Measurements from ENCODE around the gene ARF3.
"Not testable (repeated sequence)": the region's sequence is repeated elsewhere in the genome, so short reads cannot be mapped to it uniquely, and the experiment has no call there.

Gene ARF3

GRCh38 chr12:48924617-48925303, 32.5 kb downstream of the ARF3 start:
- no peak for DNase-seq (ENCODE audit: low read depth)
- peak; percentile 70 for TF ChIP-seq CTCF (IDR thresholded peaks at IDR 0.05; ENCODE audit: low read depth, low read length, missing control alignments)
- peak overlapping the region; percentile 92 for H3K4me3 ChIP-seq (ENCODE audit: low read depth, low read length)
- in situ Hi-C loops (cut with HindIII; ENCODE audit: low sequenced_read_pairs): no loop called here

GRCh38 chr12:48923117-48923516, 34.2 kb downstream of the ARF3 start:
- in situ Hi-C loops (cut with HindIII; ENCODE audit: low sequenced_read_pairs): no loop called here
- no peak for TF ChIP-seq CTCF (IDR thresholded peaks at IDR 0.05; ENCODE audit: low read depth, low read length, missing control alignments)
- no peak overlapping the region for H3K4me3 ChIP-seq (ENCODE audit: low read depth, low read length)
- DNase-seq (ENCODE audit: low read depth): no peak

GRCh38 chr12:48917857-48918537, 39.3 kb downstream of the ARF3 start:
- no peak overlapping the region for H3K4me3 ChIP-seq (ENCODE audit: low read depth, low read length)
- no peak for TF ChIP-seq CTCF (IDR thresholded peaks at IDR 0.05; ENCODE audit: low read depth, low read length, missing control alignments)
- in situ Hi-C loops (cut with HindIII; ENCODE audit: low sequenced_read_pairs): no loop called here
- no peak for DNase-seq (ENCODE audit: low read depth)

- in situ Hi-C loops (cut with HindIII; ENCODE audit: low sequenced_read_pairs): no loop called here
- TF ChIP-seq CTCF (IDR thresholded peaks at IDR 0.05; ENCODE audit: low read depth, low read length, missing control alignments): no peak
- no peak for DNase-seq (ENCODE audit: low read depth)
Measured at GRCh38 chr12:48910196-48910595, 47.1 kb downstream of the ARF3 start.

GRCh38 chr12:48909698-48910097, 47.6 kb downstream of the ARF3 start:
- H3K4me3 ChIP-seq (ENCODE audit: low read depth, low read length); in situ Hi-C loops (cut with HindIII; ENCODE audit: low sequenced_read_pairs); DNase-seq (ENCODE audit: low read depth): not testable (repeated sequence)

More at GRCh38 chr12:48910196-48910595, 47.1 kb downstream of the ARF3 start:
- H3K4me3 ChIP-seq (ENCODE audit: low read depth, low read length): no peak overlapping the region

- no peak for TF ChIP-seq CTCF (IDR thresholded peaks at IDR 0.05; ENCODE audit: low read depth, low read length, missing control alignments)
- no peak overlapping the region for H3K4me3 ChIP-seq (ENCODE audit: low read depth, low read length)
- in situ Hi-C loops (cut with HindIII; ENCODE audit: low sequenced_read_pairs): no loop called here
- DNase-seq (ENCODE audit: low read depth): no peak
Measured at GRCh38 chr12:48907245-48907644, 50.0 kb downstream of the ARF3 start.

GRCh38 chr12:48903982-48904411, 53.3 kb downstream of the ARF3 start:
- in situ Hi-C loops (cut with HindIII; ENCODE audit: low sequenced_read_pairs): no loop called here
- H3K4me3 ChIP-seq (ENCODE audit: low read depth, low read length): peak overlapping the region; percentile 46
- DNase-seq (ENCODE audit: low read depth): peak; percentile 63
- peak; percentile 77 for TF ChIP-seq CTCF (IDR thresholded peaks at IDR 0.05; ENCODE audit: low read depth, low read length, missing control alignments)
